Gastroesophageal sphincter (tissue), 3 donors: ENCODE results near the gene GZF1.

Source experiments
- EP300 ChIP-seq: sonication (generic); formaldehyde crosslinking; IDR thresholded peaks from one replicate; pipeline ENCODE4 v1.6.1; 2017; ENCODE audit warnings: antibody characterized with exemption, mild to moderate bottlenecking
- POLR2A ChIP-seq, 2 donors: fragments of 450-650 bp; IDR thresholded peaks; one replicate each; pipeline ENCODE4 v1.6.1; 2017; ENCODE audit warnings: antibody characterized with exemption in 2 of 2, mild to moderate bottlenecking in 2 of 2, moderate library complexity in 1 of 2
- POLR2AphosphoS5 ChIP-seq: sonication (generic); formaldehyde crosslinking; IDR thresholded peaks from one replicate; pipeline ENCODE4 v1.6.1; 2017; ENCODE audit warnings: antibody characterized with exemption
- TF ChIP-seq, protein P1 (sequence below), 4 experiments: fragments of 200-600 bp in 2 of 4; fragments of 450-650 bp in 2 of 4; sonication (generic) in 1 of 4; IDR thresholded peaks; one replicate each; pipeline ENCODE4 v1.5.1; 2017 to 2019; ENCODE audit warnings: antibody characterized with exemption in 4 of 4, mild to moderate bottlenecking in 2 of 4, moderate library complexity in 2 of 4

DNA sequence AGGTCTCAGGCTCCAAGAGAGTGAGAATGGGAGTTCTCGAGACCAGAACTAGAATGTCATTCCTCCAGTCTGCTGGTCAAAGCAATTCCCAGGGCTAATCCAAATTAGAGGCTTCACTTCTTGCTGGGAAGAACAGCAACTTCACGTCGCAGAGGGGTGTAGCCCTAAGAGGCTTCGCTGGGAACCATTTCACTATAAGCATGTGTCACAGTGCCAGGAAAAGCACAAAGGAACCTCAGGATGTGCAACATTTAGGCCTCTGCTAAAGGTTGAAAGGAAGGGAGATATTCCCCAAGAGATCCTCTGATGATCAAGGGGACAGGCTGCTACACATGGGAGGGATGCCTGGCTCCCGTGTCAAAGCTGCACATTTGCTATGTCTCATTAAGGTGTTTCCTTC lies 47.3 kb upstream of the GZF1 start:
- TF ChIP-seq, protein P1, sequence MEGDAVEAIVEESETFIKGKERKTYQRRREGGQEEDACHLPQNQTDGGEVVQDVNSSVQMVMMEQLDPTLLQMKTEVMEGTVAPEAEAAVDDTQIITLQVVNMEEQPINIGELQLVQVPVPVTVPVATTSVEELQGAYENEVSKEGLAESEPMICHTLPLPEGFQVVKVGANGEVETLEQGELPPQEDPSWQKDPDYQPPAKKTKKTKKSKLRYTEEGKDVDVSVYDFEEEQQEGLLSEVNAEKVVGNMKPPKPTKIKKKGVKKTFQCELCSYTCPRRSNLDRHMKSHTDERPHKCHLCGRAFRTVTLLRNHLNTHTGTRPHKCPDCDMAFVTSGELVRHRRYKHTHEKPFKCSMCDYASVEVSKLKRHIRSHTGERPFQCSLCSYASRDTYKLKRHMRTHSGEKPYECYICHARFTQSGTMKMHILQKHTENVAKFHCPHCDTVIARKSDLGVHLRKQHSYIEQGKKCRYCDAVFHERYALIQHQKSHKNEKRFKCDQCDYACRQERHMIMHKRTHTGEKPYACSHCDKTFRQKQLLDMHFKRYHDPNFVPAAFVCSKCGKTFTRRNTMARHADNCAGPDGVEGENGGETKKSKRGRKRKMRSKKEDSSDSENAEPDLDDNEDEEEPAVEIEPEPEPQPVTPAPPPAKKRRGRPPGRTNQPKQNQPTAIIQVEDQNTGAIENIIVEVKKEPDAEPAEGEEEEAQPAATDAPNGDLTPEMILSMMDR (IDR thresholded peaks at IDR 0.05): no peak
- TF ChIP-seq EP300 (no peak), POLR2A (IDR thresholded peaks at IDR 0.05) (no peak), POLR2AphosphoS5 (no peak)
